Cardiac septum (tissue), 1 donor: ENCODE results near the gene FLVCR2. TPM values are rescaled to one million over a fixed set of nuclear protein-coding genes. Genes with fewer than 3 reads are reported as not detected.

Source experiments
- DNase-seq: peaks from one replicate; pipeline ENCODE4 v3.0.0-alpha.2; 2020; ENCODE audit warnings: low spot score
- intact Hi-C: fragments of 100-400 bp; cut with DNase I; formaldehyde crosslinking; loops from one replicate; pipeline ENCODE4 v1.14.0; 2022
- long read RNA-seq: library from polyadenylated mRNA; unstranded; transcript quantifications from one replicate; pipeline ENCODE4 v2.0.0, GENCODE V29; 2021
- total RNA-seq: library from RNA; stranded (reverse); fragmentation: NEBNext Ultra II Directional; extraction: Animal tissue kit (Norgen Biotek cat#: 25700); gene quantifications from one replicate; pipeline ENCODE4 v1.2.1, GENCODE V29; 2021
- donor health status: DM: no; HTN: no; CAD: no.

FLVCR2 gene, protein sequence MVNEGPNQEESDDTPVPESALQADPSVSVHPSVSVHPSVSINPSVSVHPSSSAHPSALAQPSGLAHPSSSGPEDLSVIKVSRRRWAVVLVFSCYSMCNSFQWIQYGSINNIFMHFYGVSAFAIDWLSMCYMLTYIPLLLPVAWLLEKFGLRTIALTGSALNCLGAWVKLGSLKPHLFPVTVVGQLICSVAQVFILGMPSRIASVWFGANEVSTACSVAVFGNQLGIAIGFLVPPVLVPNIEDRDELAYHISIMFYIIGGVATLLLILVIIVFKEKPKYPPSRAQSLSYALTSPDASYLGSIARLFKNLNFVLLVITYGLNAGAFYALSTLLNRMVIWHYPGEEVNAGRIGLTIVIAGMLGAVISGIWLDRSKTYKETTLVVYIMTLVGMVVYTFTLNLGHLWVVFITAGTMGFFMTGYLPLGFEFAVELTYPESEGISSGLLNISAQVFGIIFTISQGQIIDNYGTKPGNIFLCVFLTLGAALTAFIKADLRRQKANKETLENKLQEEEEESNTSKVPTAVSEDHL
- 1.3 TPM for total RNA-seq
- long read RNA-seq = 0 reads

GRCh38 chr14:75578102-75578785 lies at the start of gene FLVCR2:
TSS of gene FLVCR2 (plus strand) at chr14:75578620. CDS start at chr14:75578973, 353 bp downstream.
- intact Hi-C loops = no loop called here

GRCh38 chr14:75531256-75531655 lies 47.2 kb upstream of the FLVCR2 start:
- DNase-seq = no peak
- intact Hi-C loops = no loop called here

More at GRCh38 chr14:75578102-75578785, at the start of gene FLVCR2:
- DNase-seq = peak; percentile 93

DNA sequence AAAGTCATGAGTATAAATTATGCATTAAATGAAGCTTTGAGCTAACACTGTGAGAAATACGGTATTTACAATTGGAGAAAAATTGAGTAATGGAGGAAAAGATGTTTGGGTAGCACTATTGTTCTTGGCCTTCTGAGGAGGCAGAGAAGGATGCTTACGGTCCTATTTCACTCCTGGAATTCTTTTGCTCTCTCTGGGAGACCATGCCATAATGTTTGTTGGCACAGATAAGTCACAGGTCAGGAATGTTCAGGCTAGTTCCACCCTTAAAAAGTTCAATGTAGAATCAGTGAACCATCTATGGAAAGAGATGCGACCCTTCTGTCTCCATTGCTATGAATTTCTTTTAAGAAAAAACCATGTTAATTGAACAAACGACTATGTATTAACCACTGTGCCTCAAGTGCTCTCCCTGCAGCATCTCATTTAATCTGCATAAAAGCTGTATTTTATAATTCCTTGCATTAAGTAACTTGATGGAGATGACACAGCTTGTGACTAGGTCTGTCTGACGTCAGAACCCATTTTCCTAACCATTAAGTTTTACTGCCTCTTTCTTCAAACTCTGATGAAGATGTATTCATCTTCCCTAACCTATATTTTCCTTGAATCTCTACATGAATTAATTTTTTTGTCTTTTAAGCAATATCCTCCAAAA lies 46.6 kb upstream of the FLVCR2 start:
- no peak for DNase-seq
- intact Hi-C loops = no loop called here

GRCh38 chr14:75533791-75534555 lies 44.4 kb upstream of the FLVCR2 start:
- no peak for DNase-seq
- intact Hi-C loops = no loop called here

GRCh38 chr14:75535164-75535898 lies 43.1 kb upstream of the FLVCR2 start:
- no peak for DNase-seq
- intact Hi-C loops = no loop called here

DNA sequence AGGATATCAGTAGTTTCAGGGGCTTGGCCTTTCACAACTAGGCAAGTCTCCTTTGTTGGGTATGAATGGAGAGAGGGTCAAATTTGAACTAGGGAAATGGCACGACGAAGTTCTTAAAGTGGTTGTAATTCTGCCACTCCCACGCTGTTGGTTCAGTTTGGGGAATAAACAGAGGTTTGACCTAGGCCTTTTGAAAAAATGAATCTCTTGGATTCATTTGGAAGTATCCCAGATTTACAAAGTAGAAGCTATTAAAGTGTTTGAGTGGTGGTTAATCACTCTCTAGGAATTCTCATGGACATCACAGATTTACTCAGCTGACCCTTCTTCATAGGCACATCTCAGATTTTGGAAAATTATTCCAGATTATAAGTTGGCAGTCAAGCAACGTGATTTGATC lies 41.3 kb upstream of the FLVCR2 start:
- intact Hi-C loops = no loop called here
- no peak for DNase-seq

DNA sequence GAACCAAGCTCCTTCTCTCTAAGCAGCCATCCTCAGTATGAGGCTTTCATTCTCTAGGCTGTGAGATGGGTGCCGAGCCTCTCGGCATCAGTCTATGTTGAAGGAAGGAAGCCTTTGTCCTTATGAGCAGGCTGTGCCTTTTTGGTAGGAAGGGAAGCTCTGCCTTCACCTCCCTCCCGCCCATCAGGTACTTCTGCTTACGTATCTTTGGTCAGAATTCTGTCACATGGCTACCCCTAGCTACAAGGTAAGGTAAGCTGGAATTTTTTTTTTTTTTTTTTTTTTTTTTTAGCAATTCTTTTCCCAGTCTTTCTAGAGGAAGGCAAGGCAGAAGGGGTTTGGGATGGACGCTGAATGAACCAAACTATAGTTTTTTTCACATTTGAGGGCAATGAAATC lies 39.3 kb upstream of the FLVCR2 start:
- DNase-seq = no peak
- intact Hi-C loops = no loop called here

DNA sequence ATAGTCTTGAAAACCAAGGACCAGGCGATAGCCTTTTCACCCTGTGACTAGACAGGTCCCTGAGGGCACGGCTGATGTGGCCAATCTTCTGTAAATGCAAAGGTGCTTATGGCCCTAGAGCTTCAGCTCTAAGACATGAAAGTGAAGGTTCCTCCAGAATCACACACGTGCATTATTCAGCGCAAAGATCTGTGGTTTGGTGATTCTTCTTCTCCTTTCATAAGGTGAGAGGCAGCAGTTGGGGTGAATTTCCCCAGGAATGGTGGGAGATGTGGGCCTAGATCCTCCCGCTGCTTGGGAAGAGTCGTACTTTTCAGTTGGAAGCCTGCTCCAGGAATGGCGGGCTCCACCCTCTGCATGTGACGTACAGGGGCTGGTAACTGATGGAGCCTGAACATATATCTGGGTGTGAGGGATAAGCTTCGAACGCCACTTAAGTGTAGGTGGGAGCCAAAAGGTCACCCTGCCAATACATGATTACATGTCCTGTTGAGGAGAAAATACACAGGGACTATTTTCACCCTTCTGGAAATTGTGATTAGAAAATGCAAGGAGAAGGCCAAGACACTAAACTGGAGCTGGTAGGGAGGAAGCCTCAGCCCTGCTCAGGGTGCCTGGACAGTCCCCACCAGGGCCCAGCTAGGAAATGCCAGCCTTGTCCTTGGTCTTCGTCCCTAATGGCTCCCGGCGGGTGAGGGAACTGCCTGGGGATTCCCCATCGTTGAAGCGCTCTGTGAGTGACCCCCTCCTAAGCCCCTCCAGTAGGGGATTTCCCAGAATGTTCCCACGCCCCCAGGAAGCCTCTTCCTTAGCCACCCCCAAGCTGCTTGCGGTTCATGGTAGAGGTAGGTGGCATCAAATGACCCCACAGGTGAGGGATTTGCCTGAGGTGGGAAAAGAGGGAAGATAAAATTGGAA lies 38.6 kb upstream of the FLVCR2 start:
- no peak for DNase-seq
- intact Hi-C loops = no loop called here

- intact Hi-C loops = no loop called here
- no peak for DNase-seq
Measured at GRCh38 chr14:75540479-75540851, 38.0 kb upstream of the FLVCR2 start.

DNA sequence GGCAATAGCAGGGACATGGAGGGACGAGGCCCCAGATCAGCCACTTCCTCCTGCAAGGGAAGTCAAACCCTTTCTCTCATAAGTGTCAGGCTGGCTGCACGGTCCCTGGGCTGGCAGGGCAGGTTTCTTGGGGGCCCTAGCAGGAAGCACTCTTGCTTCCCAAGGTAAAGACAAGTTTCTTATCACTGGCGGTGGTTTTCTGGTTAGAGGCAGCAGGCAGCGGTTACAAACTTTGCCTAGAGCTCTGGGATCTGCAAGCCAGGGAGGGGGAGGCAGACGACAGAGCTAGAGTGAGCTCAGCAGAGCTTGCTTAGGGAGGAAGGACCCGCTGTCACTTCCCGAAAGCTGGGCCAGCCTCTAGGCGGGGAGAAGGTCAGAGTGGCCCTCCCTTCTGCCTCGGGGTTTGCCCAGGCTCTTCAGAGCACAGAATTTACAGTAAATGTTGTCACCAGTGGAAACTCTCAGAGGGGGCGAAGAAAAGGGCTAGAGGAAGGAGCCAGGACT lies 35.8 kb upstream of the FLVCR2 start:
- DNase-seq = peak; percentile 93
- intact Hi-C loops = no loop called here

DNA sequence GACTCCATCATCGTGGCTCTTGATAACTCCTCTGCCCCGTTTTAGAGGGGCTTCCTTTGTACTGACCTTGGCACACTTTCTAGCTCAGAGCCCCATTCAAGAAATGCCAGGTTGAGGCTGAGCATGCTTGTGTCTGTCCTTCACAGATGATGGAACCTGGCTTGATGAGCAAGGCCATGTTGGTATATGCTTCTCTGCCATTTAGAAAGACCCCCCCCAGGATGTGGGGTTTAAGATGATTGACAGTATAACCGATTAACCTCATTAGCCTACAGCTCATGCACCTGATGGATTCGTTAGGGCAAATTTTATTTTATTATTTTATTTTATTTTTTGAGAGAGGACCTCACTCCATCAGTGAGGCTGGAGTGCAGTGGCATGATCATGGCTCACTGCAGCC lies 35.2 kb upstream of the FLVCR2 start:
- no peak for DNase-seq
- intact Hi-C loops = no loop called here

GRCh38 chr14:75543786-75544185 lies 34.6 kb upstream of the FLVCR2 start:
- intact Hi-C loops = no loop called here
- DNase-seq = no peak

DNA sequence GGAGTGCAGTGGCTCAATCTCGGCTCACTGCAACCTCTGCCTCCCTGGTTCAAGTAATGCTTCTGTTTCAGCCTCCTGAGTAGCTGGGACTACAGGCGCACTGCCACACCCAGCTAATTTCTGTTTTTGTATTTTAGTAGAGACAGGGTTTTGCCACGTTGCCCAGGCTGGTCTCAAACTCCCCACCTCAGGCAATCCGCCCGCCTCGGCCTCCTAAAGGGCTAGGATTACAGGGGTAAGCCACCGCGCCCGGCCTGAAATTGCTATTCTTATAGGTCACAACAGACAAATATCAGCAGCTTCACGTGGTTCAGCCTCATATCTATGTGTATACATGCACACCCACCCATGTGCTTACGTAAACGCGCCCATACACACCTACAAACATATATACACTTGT lies 32.5 kb upstream of the FLVCR2 start:
- no peak for DNase-seq

GRCh38 chr14:75547552-75548250 lies 30.7 kb upstream of the FLVCR2 start:
- intact Hi-C loops = no loop called here
- DNase-seq = no peak

More for the DNA sequence above, 32.5 kb upstream of the FLVCR2 start:
- intact Hi-C loops = no loop called here

GRCh38 chr14:75548544-75548943 lies 29.9 kb upstream of the FLVCR2 start:
- intact Hi-C loops = no loop called here

GRCh38 chr14:75549169-75549568 lies 29.3 kb upstream of the FLVCR2 start:
- intact Hi-C loops = no loop called here

More at GRCh38 chr14:75548544-75548943, 29.9 kb upstream of the FLVCR2 start:
- no peak for DNase-seq

DNA sequence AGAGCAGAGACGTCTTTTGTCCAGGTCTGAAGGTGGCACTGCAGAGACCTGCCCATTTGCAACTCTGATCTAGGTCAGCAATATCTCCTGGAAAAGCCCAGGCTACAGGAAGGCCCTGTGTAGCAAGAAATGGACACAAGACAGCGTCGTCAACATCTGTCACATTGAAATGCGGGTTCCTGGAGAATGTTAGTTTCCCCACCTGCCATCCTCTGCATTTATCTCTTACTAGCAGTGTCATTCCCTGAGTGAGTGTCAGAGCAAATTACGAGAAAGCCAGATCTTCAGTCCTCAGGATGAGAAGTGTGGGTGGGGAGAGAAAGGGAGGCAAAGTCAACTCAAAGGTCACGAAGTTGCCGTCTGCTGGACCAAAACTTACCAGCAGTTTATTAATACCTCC lies 27.4 kb upstream of the FLVCR2 start:
- intact Hi-C loops = no loop called here
- no peak for DNase-seq

More at GRCh38 chr14:75549169-75549568, 29.3 kb upstream of the FLVCR2 start:
- no peak for DNase-seq
